HT-29 (cell line): ENCODE data around the gene MBNL3. TPM values are rescaled to one million over a fixed set of nuclear protein-coding genes. Genes with fewer than 3 reads are reported as not detected.
"Not testable (repeated sequence)": the region's sequence is repeated elsewhere in the genome, so short reads cannot be mapped to it uniquely, and the experiment has no call there.

Experiments used
- DNase-seq: peaks from one replicate; pipeline ENCODE4 v3.0.0-alpha.2; 2015; ENCODE audit warnings: low spot score
- total RNA-seq: library from RNA; depleted of rRNA; stranded (reverse); fragments of >200 nt; shearing (Covaris generic); gene quantifications from 2 replicates; pipeline ENCODE4 v1.2.3, GENCODE V29; 2014

MBNL3 gene
- total RNA-seq, 1 experiment from 2014 or later = 5.4 TPM

DNA sequence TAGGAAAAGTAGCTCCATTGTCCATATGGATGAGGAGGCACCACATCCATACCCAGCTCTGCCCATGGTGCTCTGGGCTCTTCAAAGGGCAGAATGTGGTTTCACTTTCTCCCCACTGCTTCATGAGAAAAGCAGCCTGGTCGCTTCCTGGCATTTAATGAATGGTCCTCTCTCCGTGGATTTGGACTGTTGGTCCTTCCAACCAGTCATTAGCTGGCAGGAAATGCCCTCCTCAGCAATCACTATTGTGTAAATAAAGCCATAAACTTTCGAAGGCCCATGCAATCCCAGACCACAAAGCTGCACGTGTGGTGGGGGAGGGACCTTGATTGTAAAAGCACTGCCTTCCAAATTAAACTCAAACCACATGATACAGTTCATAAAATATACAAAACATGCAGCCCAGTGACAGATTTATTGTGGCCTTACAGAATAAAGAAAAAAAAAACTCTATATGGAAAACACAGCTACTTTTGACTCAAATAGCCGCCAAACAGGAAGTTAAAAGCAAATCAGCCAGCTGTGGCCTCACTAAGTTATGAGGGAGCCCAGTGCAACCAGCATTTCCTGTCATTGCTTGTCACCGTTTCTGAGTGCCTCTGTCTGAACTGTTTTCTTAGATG, 8.1 kb downstream of the MBNL3 start:
- DNase-seq = peak; percentile 81

- no peak for DNase-seq
Observed at GRCh38 chrX:132474544-132475248, 14.1 kb downstream of the MBNL3 start.

GRCh38 chrX:132472397-132472796, 16.4 kb downstream of the MBNL3 start:
- no peak for DNase-seq

GRCh38 chrX:132470831-132471230, 18.0 kb downstream of the MBNL3 start:
- no peak for DNase-seq

GRCh38 chrX:132470179-132470578, 18.7 kb downstream of the MBNL3 start:
- no peak for DNase-seq

DNA sequence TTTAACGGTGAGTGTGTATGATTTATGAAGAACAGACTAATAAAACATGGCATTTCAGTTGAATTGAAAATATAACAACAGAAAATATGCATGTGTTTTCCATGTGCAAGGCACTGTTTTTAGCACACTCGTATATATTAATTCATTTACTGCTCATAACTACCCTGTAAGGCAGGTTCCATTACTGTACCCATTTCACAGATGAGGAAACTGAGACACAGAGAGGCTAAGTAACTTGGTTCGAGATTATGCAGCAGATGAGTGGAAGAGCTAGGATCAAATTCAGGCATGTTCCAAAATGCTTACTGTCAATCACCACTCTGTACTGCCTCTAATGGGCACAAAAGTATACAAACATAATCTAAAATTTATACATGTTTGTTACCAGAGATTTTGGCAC, 20.4 kb downstream of the MBNL3 start:
- no peak for DNase-seq

DNA sequence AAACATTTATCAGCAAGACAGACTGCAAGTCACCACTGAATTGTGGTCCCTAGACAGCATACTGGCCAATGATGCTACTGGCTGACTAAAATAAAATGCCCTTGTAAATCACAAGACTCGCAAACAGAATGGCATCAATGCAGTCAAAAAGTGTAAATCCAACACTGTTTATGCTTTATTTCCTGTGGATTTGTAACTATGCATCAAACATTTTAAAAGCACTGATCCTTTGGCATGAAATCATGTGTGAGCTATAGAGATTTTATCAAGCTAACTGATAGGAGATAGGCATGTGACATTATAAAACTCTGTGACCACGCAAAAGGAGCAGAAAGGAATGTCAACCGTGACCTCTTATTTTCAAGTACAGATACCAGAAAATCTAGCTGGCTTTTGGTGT, 20.8 kb downstream of the MBNL3 start:
- no peak for DNase-seq

GRCh38 chrX:132467026-132467425, 21.8 kb downstream of the MBNL3 start:
- DNase-seq = peak; percentile 33

GRCh38 chrX:132463411-132463810, 25.4 kb downstream of the MBNL3 start:
- peak; percentile 62 for DNase-seq

GRCh38 chrX:132461886-132462285, 27.0 kb downstream of the MBNL3 start:
- no peak for DNase-seq

GRCh38 chrX:132452911-132453550, 35.8 kb downstream of the MBNL3 start:
- DNase-seq = no peak

DNA sequence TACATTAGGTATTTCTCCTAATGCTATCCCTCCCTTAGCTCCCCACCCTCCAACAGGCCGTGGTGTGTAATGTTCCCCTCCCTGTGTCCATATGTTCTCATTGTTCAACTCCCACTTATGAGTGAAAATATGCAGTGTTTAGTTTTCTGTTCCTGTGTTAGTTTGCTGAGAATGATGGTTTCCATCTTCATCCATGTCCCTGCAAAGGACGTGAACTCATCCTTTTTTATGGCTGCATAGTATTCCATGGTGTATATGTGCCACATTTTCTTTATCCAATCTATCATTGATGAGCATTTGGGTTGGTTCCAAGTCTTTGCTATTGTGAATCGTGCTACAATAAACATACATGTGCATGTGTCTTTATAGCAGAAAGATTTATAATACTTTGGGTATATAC, 42.9 kb downstream of the MBNL3 start:
- DNase-seq = not testable (repeated sequence)

DNA sequence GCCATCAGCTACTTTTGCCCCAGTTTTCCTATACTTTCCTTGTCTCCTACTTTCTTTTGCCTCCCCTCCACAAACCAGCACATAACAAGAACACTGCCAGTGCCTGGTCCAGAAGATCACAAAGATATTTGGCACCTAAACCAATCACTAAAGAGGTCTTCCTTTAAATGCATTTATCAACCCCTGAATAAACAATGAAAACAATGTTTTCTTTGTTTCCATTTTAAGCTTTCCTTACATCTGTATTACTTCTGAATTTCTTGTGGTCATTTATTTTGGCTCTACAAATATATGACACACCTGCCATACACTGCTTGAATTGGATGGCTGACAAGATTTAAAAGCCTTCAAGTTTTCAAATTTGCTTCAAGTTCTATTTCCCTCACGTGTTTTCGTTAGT, 43.9 kb downstream of the MBNL3 start:
- peak; percentile 15 for DNase-seq

GRCh38 chrX:132443196-132444135, 45.4 kb downstream of the MBNL3 start:
- DNase-seq = no peak

DNA sequence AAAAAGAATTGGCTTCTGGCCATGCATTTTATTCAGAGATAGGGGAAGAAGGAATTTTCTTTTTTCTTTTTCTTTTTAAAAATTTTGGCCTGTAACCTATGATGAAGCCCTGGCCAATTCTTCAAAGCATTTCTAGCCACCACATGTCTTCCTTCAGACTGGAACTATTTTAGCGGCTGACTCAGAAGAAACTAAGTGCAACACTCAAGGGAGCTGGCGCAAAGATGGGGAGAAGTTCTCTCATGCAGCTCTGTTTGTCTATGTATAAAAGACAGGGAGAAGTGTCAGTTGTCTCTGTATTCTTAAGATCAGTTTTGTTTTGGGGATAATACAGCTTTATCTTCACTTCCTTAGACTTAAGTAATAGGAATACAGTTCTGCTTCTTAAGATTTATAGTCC, 46.1 kb downstream of the MBNL3 start:
- no peak for DNase-seq

DNA sequence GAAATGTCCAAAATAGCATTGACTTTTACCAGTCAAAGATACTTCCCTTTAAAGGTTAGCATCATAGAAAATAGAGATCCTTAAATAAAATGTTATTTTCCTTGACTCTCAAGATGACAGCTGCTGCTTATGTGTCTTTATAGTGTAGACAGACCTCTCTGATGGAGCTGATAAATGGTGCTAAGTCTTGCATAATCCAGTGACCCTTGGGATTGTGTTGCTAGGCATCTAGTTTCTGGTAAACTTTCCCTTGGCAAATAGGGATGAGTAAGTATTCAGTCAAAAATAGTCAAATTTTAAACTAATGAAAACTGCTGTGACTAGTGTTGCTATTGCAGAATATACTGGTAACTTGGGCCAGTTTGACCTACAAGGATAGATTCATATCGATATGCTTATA, 53.6 kb downstream of the MBNL3 start:
- no peak for DNase-seq

- no peak for DNase-seq
Observed at GRCh38 chrX:132433551-132433950, 55.3 kb downstream of the MBNL3 start.

GRCh38 chrX:132433001-132433400, 55.8 kb downstream of the MBNL3 start:
- DNase-seq = peak; percentile 29

DNA sequence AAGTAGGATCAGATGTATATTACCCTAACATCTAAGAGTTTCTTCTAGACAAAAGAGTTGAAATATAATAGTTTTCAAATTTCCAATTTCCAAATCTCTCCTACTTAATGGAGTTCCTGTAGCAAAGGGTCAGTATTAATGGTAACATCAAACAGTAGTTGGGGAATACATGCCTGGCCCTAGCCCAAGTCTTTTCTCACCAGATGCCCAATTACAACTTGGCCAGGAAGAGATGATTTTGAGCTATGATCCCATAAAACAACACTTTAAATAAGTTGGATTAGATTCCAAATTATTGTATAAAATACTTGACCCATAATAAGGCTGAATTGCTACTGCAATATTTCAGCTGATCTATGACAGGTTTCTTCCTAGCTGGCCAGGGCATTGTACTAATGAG, 59.9 kb downstream of the MBNL3 start:
- DNase-seq = no peak

DNA sequence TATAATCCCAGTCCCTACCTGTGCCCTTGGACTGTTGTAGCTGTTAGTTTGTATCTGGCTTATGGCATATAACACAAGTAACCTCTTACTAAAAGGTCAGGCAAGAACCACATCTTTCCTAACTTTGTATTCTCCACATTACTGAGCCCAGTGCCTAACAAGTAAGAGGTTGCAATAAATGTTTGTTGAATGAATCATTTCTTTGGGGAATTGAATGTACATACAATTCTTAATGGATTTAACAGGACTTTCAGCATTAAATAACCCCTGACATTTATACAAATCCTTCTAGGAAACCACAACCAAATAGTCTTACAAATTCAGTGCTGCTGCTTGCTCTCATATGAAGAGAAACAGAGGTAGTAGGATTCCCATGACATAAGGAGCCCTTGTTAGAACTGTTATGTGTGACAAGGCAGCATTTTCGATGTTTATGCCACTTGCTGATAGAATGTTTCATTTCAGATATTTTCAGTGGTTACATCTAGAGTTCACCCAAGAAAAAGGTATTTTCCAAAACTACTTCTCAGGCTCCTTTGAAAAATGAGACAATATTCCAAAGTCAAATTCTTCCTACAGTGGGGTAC, 62.0 kb downstream of the MBNL3 start:
- no peak for DNase-seq

GRCh38 chrX:132425744-132426318, 63.0 kb downstream of the MBNL3 start:
- no peak for DNase-seq
